ENCODE data around the gene PEAK1.
"Not testable (repeated sequence)": the region's sequence is repeated elsewhere in the genome, so short reads cannot be mapped to it uniquely, and the experiment has no call there.

PEAK1 gene

GRCh38 chr15:77295446-77295845, 124.5 kb downstream of the PEAK1 start:
- no peak for DNase-seq

DNA sequence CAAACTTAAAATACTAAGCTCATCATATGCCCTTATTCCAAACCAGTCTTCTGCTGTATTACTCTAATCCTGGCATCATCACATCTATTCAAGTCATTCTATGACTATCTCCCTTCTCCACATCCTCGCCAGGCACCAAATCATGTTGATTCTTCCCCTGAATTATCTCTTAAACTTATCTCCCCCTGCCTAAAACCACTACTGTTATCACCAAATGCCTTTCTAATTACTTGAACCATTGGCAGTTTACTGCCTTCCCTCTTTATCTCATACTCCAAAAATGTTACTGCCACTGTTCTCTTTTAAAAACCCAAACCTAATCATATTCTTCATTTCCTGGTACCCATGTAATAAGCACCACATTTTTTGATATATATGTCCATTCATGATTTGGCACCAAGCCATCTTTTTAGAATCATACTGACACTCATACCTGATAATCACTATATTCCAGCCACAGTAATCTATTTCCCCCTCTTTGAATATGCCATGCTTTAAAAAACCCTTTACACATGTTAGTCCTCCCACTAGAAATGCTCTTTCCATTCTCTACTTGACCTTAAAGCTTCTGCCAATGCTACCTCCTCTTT, 126.8 kb downstream of the PEAK1 start:
- no peak for DNase-seq

GRCh38 chr15:77291107-77291506, 128.8 kb downstream of the PEAK1 start:
- no peak for DNase-seq

- DNase-seq, result no peak
These were observed 132.5 kb downstream of the PEAK1 start for GRCh38 chr15:77287385-77287784.

DNA sequence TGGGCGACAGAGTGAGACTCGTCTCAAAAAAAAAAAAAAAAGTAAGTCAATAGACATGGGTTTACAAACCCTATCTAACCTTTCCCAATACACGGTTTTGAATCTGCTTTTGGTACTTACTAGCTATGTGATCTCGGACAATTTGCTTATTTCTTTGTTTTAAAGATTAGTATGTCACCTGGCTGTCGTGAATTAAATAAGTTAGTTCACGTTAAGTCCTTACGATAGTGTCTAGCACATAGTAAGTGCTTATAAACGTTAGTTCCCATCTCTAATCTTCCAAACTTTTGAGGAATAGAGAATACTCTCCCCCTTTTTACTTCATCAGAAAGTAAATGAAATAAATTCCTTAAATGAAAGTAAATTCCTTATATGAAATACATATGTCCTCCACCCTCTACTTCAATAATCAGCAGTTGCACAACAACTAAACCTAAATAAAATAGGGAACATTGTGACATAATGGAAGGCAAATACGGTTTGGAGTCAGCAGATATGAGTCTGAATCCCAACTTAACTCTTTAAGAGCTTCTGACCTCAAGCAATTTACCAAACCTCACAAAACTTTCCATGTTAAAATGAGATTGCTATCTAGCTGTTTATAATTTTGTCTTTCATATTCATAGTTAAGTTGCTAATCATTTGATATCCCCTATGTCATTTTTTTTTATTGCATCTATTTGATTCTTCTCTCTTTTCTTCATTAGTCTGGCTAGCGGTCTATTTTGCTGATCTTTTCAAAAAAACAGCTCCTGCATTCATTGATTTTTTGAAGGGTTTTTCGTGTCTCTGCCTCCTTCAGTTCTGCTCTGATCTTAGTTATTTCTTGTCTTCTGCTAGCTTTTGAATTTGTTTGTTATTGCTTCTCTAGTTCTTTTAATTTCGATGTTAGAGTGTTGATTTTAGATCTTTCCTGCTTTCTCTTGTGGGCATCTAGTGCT, 134.6 kb downstream of the PEAK1 start:
- no peak for DNase-seq

DNA sequence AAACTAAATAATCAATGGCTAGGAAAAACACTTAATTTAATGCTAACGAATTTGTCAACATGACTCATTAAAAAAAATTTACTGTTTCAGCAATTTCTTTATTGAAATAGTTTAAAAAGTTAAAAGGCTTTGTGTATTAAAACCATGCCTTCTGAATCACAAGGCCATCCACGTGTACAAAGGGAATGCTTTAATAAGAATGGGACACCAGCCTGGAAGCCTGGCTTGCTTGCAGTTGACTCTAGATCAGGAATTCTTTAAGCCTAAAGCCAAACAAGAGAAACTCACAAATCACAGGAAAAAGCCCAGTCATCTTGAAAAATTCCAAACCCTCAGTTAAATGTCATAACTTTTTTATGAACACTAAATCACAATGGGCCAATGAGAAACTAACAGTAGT, 137.6 kb downstream of the PEAK1 start:
- DNase-seq, result no peak

- DNase-seq, result no peak
These were observed 143.0 kb downstream of the PEAK1 start for GRCh38 chr15:77276943-77277342.

DNA sequence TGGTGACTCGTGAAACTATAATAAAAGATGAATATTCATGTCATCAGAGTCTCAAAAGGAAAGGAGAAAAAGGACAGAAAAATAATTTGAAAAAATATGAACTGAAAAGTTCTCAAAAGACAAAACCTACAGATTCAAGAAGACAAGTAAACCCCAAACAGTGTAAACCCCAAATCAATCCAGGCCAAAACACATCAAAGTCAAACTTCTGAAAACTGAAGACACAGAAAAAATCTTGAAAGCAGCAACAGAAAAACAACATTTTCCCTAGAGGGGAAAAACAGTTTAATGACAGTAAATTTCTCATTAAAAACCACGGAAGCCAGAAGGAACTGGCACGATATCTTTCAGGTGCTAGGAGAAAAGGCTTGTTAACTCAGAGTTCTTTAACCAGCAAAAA, 143.8 kb downstream of the PEAK1 start:
- DNase-seq, result no peak

GRCh38 chr15:77273136-77273535, 146.8 kb downstream of the PEAK1 start:
- not testable (repeated sequence) for DNase-seq

DNA sequence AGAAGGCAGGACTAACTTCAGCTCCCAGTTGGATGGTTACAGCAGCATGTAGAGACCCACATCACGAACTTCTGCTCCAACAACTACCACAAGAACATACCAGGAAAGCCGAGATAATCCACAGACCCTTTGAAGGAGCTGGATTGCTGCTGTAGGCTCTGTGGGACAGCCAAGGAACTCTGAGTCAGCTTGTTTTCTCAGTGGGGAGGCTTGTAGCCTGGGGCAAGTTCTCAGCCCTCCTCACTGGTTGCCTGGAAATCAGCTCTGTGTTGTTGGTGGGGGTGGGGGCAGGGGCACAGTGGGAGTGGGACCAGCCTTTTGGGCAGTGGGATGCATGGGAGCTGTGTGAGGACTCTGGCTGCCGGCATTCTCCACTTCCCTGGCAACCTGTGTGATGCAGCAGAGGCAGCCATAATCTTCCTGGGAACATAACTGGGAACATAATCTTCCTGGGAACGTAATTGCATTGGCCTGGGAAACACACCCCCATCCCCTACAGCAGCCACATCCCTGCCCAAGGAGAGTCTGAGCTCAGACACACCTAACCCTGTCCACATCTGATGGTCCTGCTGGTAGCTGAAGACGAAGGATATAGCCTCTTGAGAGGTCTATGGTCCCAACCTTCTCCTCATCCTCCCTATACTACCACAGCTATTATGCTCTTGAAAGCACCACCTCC, 153.1 kb downstream of the PEAK1 start:
- DNase-seq, result no peak

DNA sequence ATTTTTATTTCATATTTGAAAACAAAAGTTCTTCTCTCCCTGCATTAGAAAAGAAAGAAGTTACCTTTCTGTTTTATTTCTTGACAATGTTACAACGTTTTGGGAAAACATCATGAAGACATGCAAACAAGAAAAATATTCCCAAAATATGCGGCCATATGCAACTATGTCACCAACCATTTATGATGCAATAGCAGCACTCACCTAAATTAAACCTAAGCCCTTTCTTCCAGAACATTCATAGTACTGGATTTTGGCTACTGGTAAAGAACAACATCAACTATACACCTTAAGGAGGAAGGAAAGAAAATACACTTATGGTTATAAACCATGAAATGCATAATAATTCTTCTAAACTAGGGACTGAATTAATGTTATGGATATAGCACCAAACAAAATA, 164.5 kb downstream of the PEAK1 start:
- DNase-seq, result no peak

DNA sequence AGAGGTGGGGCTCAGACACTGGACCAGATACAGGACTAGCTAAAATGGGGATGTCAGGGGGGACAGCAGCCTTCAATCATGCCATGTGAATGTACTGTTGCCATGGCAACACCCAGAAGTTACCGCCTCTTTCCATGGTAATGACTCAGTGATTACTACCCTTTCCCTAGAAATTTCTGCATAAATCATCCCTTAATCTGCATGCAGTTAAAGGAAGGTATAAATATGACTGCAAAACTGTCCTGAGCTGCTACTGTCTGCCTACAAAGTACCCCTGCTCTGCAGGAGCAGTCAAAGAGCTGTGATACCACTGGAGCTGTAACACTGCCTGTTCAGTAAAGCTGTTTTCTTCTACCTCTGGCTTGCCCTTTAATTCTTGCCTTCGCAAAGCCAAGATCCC, 168.2 kb downstream of the PEAK1 start:
- no peak for DNase-seq

GRCh38 chr15:77247116-77247515, 172.8 kb downstream of the PEAK1 start:
- DNase-seq, result no peak

GRCh38 chr15:77243716-77244401, 176.0 kb downstream of the PEAK1 start:
- DNase-seq, result no peak

GRCh38 chr15:77243135-77243534, 176.8 kb downstream of the PEAK1 start:
- DNase-seq, result no peak

GRCh38 chr15:77239882-77240608, 179.9 kb downstream of the PEAK1 start:
- DNase-seq, result no peak

GRCh38 chr15:77235566-77235965, 184.3 kb downstream of the PEAK1 start:
- DNase-seq, result no peak

DNA sequence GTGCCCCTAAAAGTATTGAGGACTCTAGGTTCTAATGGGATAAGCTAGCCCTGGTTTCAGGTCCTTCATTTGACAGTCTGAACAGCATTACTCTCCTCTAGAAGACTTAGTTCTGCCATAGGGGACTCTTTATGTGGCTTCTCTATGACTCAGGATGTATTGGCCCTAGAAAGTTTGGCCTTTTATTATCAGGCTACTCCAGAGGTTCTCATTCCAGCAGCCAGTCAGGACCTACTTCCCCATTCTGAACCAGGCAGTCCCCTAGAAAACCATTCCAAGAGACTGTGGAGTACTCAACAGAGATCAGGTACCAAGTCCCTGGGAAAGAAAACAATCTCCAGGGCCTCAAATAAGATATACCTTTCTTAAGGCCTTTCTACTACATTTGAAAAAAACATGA, 191.1 kb downstream of the PEAK1 start:
- no peak for DNase-seq

GRCh38 chr15:77226652-77227051, 193.3 kb downstream of the PEAK1 start:
- no peak for DNase-seq

- no peak for DNase-seq
These were observed 194.3 kb downstream of the PEAK1 start for GRCh38 chr15:77225646-77226045.

DNA sequence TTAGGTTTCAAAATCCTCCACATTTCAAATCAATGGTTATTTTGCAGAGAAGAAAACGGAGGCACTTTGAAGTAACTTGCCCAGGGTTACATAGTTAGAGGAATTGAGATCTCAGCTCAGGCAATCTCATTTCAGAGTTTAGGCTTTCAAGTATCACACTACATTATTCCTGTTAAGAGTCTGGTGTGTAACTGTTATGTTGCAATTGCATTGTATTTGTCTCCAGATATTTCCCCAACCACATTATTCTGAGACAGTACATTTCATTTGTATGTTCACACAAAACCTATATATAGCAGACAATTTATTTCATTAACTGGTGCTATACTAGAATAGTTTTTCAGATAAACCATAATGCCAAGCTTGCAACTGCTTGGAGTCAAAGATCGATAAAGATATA, 194.8 kb downstream of the PEAK1 start:
- DNase-seq, result no peak

DNA sequence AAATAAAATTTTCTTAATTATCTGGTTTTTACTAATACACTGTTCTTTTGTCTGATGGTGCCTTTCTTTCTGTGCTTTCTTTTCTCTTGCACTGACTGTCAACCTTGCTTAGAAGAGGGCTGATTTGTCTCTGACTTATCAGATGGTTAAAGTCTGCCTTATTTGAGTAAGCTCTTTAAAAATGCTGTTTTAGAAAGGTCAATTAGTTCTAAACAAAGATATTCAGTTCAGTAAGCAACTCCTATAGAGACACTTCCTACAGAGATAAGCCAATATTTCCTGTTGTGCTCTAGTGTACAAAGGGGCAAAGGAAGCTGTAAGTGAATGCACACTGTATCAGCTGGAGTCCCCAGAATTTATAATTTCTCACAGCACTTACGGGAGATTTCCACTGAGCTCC, 195.6 kb downstream of the PEAK1 start:
- DNase-seq, result no peak

DNA sequence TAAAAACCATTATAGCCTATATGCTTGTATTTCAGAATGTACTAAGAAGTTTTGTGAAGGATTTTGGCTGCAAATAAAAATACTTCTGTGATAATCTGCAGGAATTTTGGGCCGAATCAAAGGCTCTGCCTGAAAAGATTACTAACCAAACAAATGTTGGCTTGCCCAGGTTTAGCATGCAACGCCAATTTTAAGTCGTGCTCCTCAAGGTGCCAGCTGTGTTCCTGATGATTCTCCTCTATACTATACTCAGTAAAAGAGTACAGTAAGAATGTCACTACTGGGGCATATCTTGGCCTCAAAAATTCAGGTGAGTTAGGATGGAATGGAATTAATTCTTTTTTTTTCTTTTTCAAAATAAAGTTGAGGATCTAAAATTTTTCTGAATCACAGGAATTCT, 198.2 kb downstream of the PEAK1 start:
- no peak for DNase-seq
